HG02852 (cell line): ENCODE results near the gene LINGO4.

ENCODE experiments used
- ATAC-seq: cut with Tn5 transposase; IDR thresholded peaks from one replicate; pipeline ENCODE4 v1.9.1; 2021; ENCODE audit warnings: mild to moderate bottlenecking, moderate library complexity; ENCODE audit not compliant: unreplicated experiment

LINGO4 gene

DNA sequence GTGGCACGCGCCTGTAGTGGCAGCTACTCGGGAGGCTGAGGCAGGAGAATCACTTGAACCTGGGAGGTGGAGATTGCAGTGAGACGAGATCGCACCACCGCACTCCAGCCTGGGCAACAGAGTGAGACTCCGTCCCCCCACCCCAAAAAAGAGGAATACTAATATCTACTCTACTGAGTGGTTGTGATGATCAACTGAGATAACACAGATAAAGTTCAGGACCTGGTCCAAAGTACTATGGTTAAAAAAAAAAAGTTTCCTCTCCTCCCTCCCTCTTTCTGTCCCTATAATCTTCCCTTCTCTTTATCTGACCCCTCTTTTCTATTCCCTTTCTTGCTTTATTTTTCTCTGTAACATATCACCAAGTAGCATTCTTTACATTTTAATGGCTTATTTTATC, 30.4 kb upstream of the LINGO4 start:
- ATAC-seq, result no peak

- ATAC-seq, result no peak
These were observed 29.0 kb upstream of the LINGO4 start for GRCh38 chr1:151834239-151834638.

GRCh38 chr1:151833172-151833900, 28.1 kb upstream of the LINGO4 start:
- ATAC-seq, result no peak

DNA sequence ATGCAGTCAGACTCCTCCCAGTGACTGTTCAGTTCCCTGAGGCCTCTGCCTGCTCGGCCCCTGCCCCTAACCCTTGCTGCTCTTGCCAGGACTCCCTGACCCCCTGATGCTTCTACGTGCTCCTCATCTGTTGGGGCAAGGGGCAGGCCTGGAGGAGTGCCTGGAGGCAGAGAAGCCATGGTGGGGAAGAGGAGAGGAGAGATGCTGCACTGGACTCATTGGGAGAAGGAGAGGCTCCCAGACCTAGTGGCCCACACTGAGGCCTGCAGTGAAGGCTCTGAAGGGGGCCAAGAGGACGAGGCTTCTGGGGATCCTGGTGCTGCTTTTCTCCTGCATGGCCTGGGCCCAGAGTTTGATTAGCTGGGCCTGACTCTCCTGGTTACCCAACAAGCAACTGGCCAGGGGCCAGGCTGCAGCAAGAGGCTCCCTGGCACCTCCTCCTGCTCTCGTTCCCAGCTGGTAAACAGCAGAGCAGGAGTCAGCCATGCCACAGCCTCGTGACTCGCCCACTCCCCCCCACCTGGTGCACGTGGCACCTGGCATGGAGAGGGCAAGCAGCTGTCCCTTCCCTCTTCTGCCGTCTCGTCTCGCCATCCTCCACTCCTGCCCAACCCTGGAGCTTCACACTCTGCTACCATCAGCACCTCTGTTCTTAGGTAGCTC, 27.2 kb upstream of the LINGO4 start:
- ATAC-seq, result no peak

DNA sequence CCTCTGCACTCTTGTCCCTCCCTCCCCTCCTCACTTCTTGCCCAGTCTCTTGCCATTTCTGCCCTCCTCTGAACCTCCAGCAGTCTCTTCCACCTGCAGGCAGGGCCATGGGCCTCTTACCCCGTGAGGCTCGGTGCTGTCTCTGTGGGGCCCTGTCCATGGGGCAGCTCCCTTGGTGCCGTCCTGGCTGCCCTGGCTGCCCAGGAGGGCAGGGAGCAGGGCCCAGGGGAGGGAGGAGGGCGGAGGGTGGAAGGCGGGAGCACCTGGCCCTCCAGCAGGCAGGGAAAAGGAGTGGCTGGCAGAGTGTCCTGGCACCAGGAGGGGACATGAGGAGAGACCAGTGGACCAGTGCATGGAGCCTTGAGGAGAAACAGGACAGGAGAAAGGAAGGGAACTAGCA, 26.4 kb upstream of the LINGO4 start, which contains the start of gene RORC:
TSS of gene RORC (minus strand) at position 198 of the 400 bp plus-strand sequence. CDS start at position 160, 38 bp downstream.
- no peak for ATAC-seq

DNA sequence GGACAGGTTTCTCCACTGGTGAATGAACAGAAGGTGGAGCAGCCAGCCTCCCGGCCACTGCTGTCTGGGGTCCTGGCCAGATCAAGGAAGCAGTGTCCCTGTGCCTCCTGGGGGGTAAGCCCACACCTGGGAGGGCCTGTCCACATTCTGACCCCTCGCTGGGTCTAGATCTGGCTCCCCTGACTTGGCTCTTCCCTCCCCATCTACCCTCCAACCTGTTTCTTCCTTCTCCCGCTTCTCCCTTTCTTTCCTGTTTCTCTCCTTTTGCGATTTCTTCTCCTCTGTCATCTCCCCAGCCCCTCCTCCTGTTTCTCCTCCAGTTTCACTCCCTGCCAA, 26.0 kb upstream of the LINGO4 start:
- no peak for ATAC-seq

GRCh38 chr1:151830055-151830454, 24.8 kb upstream of the LINGO4 start:
- no peak for ATAC-seq

DNA sequence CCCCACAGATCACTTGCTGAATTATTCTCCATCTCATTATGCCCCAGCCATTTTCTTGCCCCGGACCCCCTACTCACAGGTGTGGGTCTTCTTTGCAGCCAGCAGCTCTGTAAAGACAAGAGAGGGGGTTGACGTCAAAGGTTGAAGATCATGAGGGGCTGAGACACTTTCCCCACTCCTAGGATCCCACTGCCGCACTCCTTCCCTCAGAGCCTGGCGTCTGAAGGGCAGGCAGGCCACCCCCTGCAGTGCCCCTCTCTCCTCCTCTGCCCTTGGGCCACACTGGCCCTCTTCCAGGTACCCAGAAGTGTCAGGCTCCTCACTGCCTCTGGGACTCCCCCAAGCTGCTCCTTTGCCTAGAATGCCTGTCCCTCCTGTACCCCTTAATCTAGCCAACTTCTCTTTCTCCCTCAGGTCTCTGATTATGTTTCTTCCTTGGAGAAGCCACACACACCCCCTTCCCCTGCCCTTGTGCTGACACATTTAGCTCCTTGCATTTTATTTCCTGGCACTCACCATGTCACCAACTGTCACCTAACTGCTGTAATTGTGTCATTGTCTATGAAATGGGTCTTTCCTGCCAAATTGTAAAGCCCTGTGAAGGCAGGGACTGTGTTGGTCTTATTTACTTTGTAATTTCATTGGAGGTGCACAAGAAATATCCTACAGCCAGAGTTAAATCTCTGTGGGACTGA, 24.3 kb upstream of the LINGO4 start:
- ATAC-seq, result no peak

- ATAC-seq, result no peak
These were observed 23.7 kb upstream of the LINGO4 start for GRCh38 chr1:151828921-151829320.

DNA sequence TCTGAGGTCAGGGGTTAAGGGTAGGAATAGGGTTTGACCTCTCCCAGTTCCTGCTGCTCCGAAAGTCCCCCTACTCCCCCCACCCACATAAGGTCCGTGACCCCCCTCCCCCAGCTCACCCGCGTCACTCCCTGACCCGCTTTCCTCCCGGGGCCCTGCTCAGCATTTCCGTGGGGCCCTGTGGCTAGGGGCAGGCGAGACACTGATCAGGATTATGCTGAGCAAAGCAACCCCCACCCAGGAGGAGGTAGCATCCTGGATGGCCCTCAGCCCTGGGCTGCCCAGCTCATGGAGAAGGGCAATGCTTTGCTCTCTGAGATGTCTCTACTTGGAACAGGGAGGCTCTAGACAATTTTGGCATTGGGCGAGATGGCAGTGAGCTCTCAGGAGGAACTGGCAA, 22.6 kb upstream of the LINGO4 start:
- ATAC-seq, result no peak

DNA sequence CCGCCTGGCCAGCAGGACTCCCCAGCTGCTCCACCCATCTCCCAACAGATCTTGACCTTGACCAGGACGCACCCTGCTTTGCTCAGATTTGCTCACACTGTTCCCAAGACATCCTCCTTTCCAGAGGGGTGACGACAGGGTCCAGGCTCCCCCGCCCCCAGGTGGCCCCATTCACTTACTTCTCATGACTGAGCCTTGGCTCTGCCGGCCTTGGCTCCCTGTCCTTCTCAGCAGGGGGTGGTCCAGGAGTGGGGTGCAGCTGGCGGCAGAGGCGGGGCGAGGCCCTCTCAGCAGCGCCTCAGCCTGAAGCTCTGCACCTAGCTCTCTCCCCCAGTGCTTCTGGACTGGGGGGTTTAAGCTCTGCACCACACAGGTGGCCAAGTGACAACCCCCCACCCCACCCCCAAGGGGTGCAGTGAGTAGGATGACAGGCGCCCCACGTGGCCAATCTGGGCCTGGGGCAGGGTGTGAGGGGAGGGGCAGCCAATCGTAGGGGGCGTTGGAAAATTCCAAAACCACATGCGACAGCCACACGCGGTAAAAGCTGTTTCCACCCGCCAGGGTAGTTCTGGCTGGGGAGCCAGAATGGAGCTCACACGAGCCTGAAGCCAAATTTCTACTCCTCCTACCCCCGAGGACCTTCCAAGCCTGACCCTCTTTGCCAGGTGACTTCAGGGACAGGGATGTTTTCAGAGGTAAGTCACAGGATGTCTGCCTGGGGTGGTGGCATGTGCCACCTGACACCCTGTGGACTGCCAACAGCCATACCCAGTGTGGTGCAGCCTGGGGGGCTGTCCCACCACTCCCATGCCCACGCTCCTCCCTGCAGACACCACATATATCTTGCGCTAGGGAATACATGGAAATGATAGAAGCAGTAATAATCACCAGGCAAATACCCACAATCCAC, 20.8 kb upstream of the LINGO4 start:
- no peak for ATAC-seq

DNA sequence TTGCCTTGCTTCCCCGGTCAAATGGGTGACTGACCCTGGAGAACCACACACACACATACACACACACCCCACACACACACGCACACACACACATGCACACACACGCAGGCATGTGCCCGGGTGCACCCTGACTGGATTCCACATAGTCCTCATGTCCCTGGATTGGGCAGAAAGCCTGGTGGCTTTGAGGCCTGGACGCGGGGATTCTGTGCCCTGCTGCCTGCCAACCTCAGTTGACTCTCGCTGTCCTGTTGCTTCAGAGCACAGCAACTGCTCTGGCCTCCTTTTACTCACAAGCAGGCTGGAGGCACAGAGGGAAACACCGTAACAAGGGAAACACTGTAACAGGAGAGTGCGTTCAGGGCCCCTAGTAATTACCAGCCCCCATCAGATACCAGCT, 20.0 kb upstream of the LINGO4 start:
- no peak for ATAC-seq

- no peak for ATAC-seq
These were observed 18.0 kb upstream of the LINGO4 start for GRCh38 chr1:151823175-151823574.

- no peak for ATAC-seq
These were observed 17.2 kb upstream of the LINGO4 start for GRCh38 chr1:151822404-151822803.

DNA sequence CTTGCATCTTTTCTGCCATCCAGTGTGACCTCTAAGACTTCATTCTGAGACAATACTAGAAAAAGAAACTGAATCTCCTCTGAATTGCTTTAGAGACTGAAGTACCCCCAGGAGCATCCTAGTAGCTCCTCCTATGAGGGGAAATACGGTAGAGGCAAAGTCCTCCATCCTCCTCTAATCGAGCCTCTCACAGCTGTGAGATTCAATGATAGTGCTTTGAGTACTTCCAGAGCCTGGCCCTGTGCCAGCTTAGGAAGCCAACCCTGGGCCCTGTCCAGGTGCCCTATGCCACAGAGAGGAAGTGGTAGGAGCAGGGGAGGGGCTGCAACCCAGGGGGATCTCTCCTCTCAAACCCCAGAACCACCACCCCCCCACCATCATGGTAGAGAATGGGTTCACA, 15.7 kb upstream of the LINGO4 start:
- no peak for ATAC-seq

DNA sequence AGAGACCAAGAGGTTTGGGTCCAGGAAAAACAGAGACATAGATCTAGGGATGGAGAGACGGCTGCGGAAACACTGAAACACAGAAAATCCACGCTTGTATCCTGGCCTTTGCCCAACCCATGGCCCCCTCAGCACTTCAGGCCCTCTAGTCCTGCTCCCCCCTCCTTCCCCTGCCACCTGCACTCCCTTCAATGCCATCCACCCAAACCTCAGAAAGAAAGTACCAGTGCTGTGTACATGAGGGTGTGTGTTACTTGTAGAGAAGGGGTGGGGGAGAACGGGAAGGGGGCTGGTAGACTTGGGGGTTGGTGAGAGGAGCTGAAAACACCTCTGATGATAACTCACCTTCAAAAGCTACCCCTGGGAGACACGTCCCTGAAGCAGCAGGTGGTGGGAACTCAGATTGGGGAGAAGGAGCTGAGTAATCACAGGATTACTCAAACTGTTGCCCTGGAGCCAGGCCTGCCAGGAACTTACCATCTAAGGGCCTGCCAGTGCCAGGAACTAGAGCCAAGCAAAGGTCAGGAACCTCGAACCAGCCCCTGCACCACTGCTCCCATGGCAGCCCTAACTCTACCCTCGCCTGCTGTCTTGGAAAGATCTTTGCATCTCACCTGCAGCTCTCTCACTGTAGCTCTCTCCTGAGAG, 14.9 kb upstream of the LINGO4 start:
- ATAC-seq, result no peak

DNA sequence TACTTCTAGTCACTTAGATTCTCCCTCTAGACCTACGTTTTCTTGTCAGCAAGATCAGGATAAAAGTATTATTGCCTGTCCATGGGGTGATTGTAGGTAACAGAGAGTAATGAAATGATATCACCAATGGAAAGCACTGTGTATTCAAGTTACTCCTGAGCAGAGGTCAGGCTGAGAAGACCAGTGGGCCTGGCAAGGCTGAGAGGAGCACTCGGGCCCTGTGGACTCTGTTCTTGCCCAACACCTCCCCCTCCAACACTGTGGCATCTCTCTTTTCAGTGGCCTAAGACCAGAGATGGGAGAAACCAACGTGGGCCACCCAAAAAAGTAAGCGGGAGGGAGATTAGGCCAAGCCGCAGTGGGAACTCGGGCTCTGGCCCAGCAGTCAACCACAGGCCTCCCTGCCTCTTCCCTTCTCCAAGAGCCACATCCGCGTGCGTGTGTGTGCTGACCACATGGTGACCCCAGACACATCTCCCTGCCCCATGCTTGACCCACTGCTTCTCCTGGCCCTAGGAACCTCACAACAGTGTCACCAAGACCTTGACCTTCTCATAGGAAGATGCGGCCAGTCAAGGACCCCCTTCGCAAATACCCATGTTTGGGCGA, 14.1 kb upstream of the LINGO4 start:
- ATAC-seq, result no peak

GRCh38 chr1:151817353-151817730, 12.1 kb upstream of the LINGO4 start:
- ATAC-seq, result no peak

GRCh38 chr1:151816548-151817352, 11.5 kb upstream of the LINGO4 start:
- no peak for ATAC-seq
